Prostate gland (tissue), 2 donors: Measurements from ENCODE around the gene SPTBN1. TPM values are rescaled to one million over a fixed set of nuclear protein-coding genes. Genes with fewer than 3 reads are reported as not detected.
"Not testable (repeated sequence)": the region's sequence is repeated elsewhere in the genome, so short reads cannot be mapped to it uniquely, and the experiment has no call there.

Source experiments
- DNase-seq: peaks from one replicate; pipeline ENCODE4 v3.0.0-alpha.2; 2019; ENCODE audit warnings: low spot score
- H3K27ac ChIP-seq, 2 donors: fragments of 200-600 bp; sonication (generic); 2 replicates each; pipeline ENCODE4 v1.5.1; 2017 to 2019
- H3K27me3 ChIP-seq: fragments of 200-600 bp; sonication (generic); replicated peaks from 2 replicates; pipeline ENCODE4 v1.5.1; 2019; ENCODE audit not compliant: insufficient read depth
- H3K36me3 ChIP-seq, 2 donors: fragments of 200-600 bp; sonication (generic); 1 replicate in 1 of 2; 2 replicates in 1 of 2; pipeline versions ENCODE4 v1.5.1 to v1.8.1; 2017 to 2019
- H3K4me1 ChIP-seq: fragments of 200-600 bp; sonication (generic); replicated peaks from 2 replicates; pipeline ENCODE4 v1.5.1; 2019
- H3K4me3 ChIP-seq, 2 donors: fragments of 200-600 bp; sonication (generic); 2 replicates each; pipeline ENCODE4 v1.5.1; 2017 to 2019
- H3K9me3 ChIP-seq: fragments of 200-600 bp; sonication (generic); 2 replicates; pipeline ENCODE4 v1.5.1; 2017
- POLR2A ChIP-seq: fragments of 450-650 bp; IDR thresholded peaks from one replicate; pipeline ENCODE4 v1.6.1; 2016; ENCODE audit warnings: antibody characterized with exemption, mild to moderate bottlenecking
- POLR2AphosphoS5 ChIP-seq: sonication (generic); formaldehyde crosslinking; IDR thresholded peaks from one replicate; pipeline ENCODE4 v1.6.1; 2017; ENCODE audit warnings: antibody characterized with exemption
- WGBS: methylation state at CpG from one replicate; pipeline ENCODE4 v1.1.5; 2018; 5-methylcytosine and 5-hydroxymethylcytosine counted together
- intact Hi-C: fragments of 100-400 bp; cut with DNase I; formaldehyde crosslinking; loops from one replicate; pipeline ENCODE4 v1.14.2; 2022
- total RNA-seq, 2 donors: library from RNA; depleted of rRNA; stranded (reverse); fragments of >200 nt; gene quantifications; one replicate each; pipeline ENCODE4 v1.1.0, GENCODE V29; 2016
- TF ChIP-seq, protein P1 (sequence below), 4 experiments: fragments of 200-600 bp in 2 of 4; fragments of 450-650 bp in 2 of 4; sonication (generic) in 2 of 4; IDR thresholded peaks; 1 replicate in 3 of 4; 2 replicates in 1 of 4; pipeline ENCODE4 v1.5.1; 2016 to 2019; ENCODE audit warnings: antibody characterized with exemption in 4 of 4, mild to moderate bottlenecking in 2 of 4, moderate library complexity in 2 of 4

SPTBN1 gene
- total RNA-seq, 2 donors from 2014 or later = 146 to 348 TPM

DNA sequence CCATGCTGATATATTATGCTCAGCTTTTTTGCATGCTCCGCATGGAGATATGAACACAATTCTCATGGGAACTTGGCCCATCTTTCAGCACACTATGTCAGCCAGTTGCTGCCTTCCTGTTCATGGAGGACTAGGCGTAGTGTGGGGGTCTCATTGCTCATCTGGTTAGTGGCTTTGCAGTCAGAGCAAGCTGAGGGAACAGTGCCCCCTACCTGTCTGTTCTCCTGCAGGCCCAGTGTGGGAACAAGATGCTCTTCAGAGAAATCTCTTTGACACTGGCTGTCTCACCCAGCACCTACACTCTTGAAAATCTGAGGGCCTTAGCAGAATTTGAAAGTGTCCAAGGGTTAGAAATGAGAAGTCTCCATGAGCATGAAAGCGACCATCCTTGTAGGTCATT, 47.1 kb downstream of the SPTBN1 start:
- no peak overlapping the region for H3K4me3 ChIP-seq
- 85% methylated on average over 3 of the region's 3 CpGs for WGBS
- peak; percentile 17 for DNase-seq
- peaks cover 3% of the 10 kb centered on the region for H3K4me1 ChIP-seq
- H3K27me3 ChIP-seq = no peaks in the 10 kb centered on the region
- no peak overlapping the region for H3K27ac ChIP-seq
- no peaks in the 10 kb centered on the region for H3K9me3 ChIP-seq
- H3K36me3 ChIP-seq = no peaks in the 10 kb centered on the region
- TF ChIP-seq, protein P1, sequence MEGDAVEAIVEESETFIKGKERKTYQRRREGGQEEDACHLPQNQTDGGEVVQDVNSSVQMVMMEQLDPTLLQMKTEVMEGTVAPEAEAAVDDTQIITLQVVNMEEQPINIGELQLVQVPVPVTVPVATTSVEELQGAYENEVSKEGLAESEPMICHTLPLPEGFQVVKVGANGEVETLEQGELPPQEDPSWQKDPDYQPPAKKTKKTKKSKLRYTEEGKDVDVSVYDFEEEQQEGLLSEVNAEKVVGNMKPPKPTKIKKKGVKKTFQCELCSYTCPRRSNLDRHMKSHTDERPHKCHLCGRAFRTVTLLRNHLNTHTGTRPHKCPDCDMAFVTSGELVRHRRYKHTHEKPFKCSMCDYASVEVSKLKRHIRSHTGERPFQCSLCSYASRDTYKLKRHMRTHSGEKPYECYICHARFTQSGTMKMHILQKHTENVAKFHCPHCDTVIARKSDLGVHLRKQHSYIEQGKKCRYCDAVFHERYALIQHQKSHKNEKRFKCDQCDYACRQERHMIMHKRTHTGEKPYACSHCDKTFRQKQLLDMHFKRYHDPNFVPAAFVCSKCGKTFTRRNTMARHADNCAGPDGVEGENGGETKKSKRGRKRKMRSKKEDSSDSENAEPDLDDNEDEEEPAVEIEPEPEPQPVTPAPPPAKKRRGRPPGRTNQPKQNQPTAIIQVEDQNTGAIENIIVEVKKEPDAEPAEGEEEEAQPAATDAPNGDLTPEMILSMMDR (IDR thresholded peaks at IDR 0.05) = peak in 3 of 4 experiments; percentile 24 to 53 (median 44)
- no peak for TF ChIP-seq POLR2A
- intact Hi-C loops = no loop called here

DNA sequence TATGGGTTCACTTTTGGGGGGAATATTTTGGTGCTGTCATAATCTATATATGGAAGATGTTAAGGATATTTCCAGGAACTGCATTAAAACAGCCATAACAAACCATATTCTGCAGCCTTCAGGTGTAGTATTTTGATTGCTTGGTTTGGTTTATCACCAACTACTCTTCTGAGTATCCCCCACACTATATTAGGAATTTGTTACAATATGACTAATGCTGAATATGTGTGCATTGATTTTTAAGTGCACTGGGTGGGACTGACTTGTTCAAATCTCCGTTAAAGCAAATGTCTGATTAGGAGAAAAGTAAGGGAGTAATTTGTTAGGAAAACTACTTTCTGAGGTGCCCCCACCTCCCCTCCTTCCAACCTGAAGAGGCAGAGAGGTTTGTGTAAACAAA, 47.7 kb downstream of the SPTBN1 start:
- no peak for DNase-seq
- no peaks in the 10 kb centered on the region for H3K27me3 ChIP-seq
- intact Hi-C loops = no loop called here
- WGBS = 56% methylated on average over 1 of the region's 1 CpG
- TF ChIP-seq POLR2A (no peak), POLR2AphosphoS5 (no peak)
- TF ChIP-seq, protein P1 (IDR thresholded peaks at IDR 0.05) = no peak
- H3K36me3 ChIP-seq = no peaks in the 10 kb centered on the region
- H3K4me1 ChIP-seq = peaks cover 3% of the 10 kb centered on the region
- H3K4me3 ChIP-seq = no peak overlapping the region
- no peak overlapping the region for H3K27ac ChIP-seq
- no peaks in the 10 kb centered on the region for H3K9me3 ChIP-seq

DNA sequence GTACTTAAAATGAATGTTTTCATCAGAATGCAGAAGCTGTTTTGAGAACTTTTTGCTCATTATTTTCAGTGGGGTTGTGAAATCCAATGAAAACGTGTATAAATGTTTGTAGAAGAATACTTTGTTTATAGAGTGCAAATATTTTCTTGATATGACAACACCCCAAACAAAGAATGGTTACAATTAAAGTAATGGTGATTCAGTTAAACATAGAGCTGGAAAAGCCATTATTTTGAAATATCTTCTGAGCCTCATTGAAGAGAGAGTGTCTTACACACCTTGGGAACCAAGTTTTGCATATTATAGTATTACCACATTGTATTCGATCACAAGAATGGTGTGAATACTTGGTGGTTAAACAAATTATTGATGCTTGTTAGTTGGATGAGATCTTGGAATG, 48.7 kb downstream of the SPTBN1 start:
- peaks cover 3% of the 10 kb centered on the region for H3K4me1 ChIP-seq
- WGBS = 52% methylated on average over 2 of the region's 2 CpGs

DNA sequence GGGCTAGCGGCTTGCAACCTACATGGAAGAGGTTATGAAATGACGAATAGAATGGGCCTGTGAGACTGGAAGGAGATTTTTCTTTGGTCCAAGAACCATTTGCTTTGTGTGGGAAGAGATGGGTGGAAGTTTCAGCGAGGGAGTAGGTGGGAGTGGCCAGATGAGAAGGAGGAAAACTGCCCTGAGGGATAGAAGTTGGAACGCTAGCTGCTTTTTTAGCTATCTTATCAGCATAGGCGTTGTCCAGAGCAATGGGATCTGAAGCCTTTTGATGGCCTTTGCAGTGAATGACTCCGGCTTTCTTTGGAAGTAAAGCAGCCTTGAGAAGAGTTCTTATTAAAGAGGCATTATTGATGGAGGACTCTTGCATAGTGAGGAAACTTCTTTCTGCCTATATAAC, 52.4 kb downstream of the SPTBN1 start:
- intact Hi-C loops = no loop called here
- Histone ChIP-seq H3K4me1 (peaks cover 3% of the 10 kb centered on the region), H3K4me3 (no peak overlapping the region), H3K27ac (no peak overlapping the region), H3K27me3 (no peaks in the 10 kb centered on the region), H3K36me3 (no peaks in the 10 kb centered on the region), H3K9me3 (no peaks in the 10 kb centered on the region)
- WGBS = 94% methylated on average over 6 of the region's 6 CpGs
- DNase-seq = no peak
- TF ChIP-seq POLR2A = no peak
- TF ChIP-seq POLR2AphosphoS5 = no peak
- TF ChIP-seq, protein P1 (IDR thresholded peaks at IDR 0.05) = no peak

More for the DNA sequence above, 48.7 kb downstream of the SPTBN1 start:
- TF ChIP-seq POLR2A = no peak
- TF ChIP-seq POLR2AphosphoS5 = no peak
- TF ChIP-seq, protein P1 (IDR thresholded peaks at IDR 0.05) = no peak
- H3K4me3 ChIP-seq = no peak overlapping the region
- intact Hi-C loops = no loop called here
- DNase-seq = no peak
- no peaks in the 10 kb centered on the region for H3K9me3 ChIP-seq
- no peaks in the 10 kb centered on the region for H3K36me3 ChIP-seq
- H3K27me3 ChIP-seq = no peaks in the 10 kb centered on the region
- no peak overlapping the region for H3K27ac ChIP-seq

DNA sequence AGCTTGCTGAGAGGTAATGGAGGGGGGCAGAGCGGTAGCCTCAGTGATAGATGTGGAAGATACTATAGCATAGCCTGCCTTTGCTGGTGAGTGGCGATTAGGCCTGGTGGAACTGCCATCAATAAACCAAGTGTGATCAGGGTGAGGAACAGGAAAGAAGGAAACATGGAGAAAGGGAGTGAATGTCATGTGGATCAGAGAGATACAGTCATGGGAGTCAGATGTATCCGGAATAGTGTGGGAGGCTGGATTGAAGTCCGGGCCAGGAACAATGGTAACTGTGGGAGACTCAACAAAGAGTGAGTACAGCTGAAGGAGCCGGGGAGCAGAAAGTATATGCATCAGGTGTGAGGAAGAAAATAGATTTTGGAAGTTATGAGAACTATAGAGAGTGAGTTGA, 52.9 kb downstream of the SPTBN1 start:
- DNase-seq, intact Hi-C loops, H3K4me1 ChIP-seq, H3K4me3 ChIP-seq, H3K27ac ChIP-seq, H3K36me3 ChIP-seq, H3K27me3 ChIP-seq, H3K9me3 ChIP-seq: not testable (repeated sequence)
- WGBS = 93% methylated on average over 5 of the region's 5 CpGs
